LoVo (cell line): ENCODE measurements around the gene FAM236C.
"Not testable (repeated sequence)": the region's sequence is repeated elsewhere in the genome, so short reads cannot be mapped to it uniquely, and the experiment has no call there.

Experiments
- DNase-seq: peaks from one replicate; pipeline ENCODE4 v3.0.0-alpha.2; 2016; ENCODE audit warnings: low spot score

Gene FAM236C

DNA sequence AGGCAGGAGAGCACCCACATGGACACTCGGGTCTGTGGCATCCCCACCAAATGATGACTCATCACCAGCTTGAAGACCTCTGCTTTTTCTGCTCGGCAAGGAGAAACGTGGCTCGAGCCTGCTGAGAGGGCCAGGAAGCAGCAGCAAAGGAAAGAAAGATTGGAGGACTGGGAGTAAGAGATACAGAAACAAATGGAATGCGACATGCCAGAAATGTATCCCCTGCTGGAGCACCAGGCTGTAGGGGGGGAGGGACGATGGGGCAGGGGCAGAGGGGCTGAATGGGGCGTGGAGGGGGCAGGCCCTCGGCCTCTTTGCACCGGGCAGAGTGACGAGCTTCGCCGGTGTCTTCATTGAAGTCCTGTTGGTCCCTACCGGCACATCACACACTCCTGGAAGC, at the start of gene FAM236C:
Gene FAM236C (plus strand): TSS at position 301 of the 400 bp plus-strand sequence. CDS start 100 bp downstream, outside the sequence.
- not testable (repeated sequence) for DNase-seq

GRCh38 chrX:72882898-72883297, 29.5 kb upstream of the FAM236C start:
- not testable (repeated sequence) for DNase-seq

- not testable (repeated sequence) for DNase-seq
Observed at GRCh38 chrX:72889740-72890139, 22.7 kb upstream of the FAM236C start.

- DNase-seq: not testable (repeated sequence)
Observed at GRCh38 chrX:72916096-72916495, 3.7 kb downstream of the FAM236C start.

DNA sequence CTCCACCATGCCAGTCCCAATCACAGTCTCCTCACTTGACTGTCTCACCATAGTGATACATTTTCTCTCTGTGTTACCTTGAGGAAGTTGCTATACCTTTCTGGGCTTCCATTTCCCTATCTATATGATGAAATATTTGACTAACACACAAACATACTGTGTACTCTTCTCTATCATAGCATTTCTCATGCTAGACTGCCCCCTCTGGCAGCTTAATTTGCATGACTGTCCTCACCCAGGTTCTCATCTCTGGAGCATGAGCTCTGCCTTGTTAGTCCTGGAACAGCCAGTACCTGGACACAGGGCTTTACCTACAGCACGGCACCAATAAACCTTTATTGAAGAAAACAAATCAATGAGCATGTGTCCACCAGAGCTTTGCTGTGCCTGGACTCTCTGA, 19.9 kb downstream of the FAM236C start:
- DNase-seq: not testable (repeated sequence)

GRCh38 chrX:72936455-72936854, 24.0 kb downstream of the FAM236C start:
- DNase-seq: not testable (repeated sequence)

- not testable (repeated sequence) for DNase-seq
Observed at GRCh38 chrX:72936882-72937455, 24.6 kb downstream of the FAM236C start.

DNA sequence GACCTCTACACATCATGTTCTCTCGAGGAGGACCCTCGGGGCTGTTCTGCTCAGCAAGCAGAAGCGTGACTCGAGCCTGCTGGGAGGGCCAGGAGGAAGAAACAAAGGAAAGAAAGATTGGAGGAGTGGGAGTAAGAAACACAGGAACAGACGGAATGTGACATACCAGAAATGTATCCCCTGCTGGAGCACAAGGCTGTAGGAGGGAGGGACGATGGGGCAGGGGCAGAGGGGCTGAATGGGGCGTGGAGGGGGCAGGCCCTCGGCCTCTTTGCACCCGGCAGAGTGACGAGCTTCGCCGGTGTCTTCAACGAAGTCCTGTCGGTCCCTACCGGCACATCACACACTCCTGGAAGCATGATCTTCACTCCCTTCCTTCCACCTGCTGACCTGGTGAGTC, 25.5 kb downstream of the FAM236C start, which contains the start of gene FAM236A:
Gene FAM236A (plus strand): TSS at position 301 of the 400 bp plus-strand sequence. CDS start 57 bp downstream, at position 358.
- DNase-seq: not testable (repeated sequence)

DNA sequence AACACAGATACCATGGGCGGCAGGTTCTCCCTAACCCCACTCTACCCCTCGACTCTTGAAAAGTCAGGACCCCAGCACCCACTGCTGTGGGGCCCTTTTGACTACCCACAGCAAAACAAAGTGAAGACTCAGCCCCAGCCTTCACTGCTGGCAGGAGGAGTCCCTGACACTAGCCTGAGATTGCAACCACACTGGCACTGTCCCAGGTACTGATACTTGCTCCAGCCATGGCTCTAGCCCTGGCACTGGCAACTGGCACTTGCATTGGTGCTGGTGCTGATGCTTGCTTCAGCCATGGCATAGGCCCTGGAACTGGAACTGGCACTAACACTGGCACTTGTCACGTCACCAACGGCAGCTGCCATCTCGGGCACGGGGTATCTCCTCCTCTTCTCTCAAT, 29.9 kb downstream of the FAM236C start:
- DNase-seq: not testable (repeated sequence)

- not testable (repeated sequence) for DNase-seq
Observed at GRCh38 chrX:72943035-72943818, 30.8 kb downstream of the FAM236C start.

DNA sequence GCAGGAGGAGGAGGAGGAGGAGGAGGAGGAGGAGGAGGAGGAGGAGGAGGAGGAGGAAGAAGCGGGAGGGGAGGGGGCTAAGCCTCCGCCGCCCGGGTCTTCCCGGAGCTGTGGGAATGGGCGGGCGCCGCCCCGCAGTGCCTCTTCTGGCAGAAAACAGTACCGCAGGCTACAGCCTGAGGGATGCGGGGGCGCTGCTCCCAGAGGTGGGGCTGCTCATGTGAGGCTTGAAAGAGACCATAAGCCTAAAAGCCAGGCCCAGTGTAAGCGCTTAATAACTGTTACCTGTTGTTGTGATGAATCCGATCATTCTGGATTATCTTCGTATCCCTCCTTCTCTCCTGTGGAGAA, 31.4 kb downstream of the FAM236C start, which contains the start of gene DMRTC1:
Gene DMRTC1 (minus strand): TSS at position 19 of the 351 bp plus-strand sequence. CDS start 68,143 bp downstream, outside the sequence.
- not testable (repeated sequence) for DNase-seq

DNA sequence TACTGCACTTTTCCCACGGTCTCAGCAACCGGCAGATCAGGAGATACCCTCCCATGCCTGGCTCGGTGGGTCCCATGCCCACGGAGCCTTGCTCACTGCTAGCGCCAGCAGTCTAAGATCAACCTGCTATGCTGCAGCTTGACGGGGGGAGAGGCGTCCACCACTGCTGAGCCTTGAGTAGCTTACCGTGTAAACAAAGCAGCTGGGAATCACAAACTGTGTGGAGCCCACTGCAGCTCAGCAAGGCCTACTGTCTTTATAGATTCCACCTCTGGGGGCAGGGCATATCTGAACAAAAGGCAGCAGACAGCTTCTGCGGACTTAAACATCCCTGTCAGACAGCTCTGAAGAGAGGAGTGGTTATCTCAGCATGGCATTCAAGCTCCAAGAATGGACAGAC, 47.6 kb downstream of the FAM236C start:
- not testable (repeated sequence) for DNase-seq
